Retinal pigment epithelial cell (primary cell): ENCODE data around the gene AKAP8L.
"Not testable (repeated sequence)": the region's sequence is repeated elsewhere in the genome, so short reads cannot be mapped to it uniquely, and the experiment has no call there.

Experiments
- DNase-seq: peaks from one replicate; pipeline ENCODE4 v3.0.0-alpha.2; 2010; ENCODE audit warnings: low read depth
- H3K4me3 ChIP-seq: 2 replicates; pipeline ENCODE4 v1.5.1; 2011; ENCODE audit warnings: mild to moderate bottlenecking, low read length, control low read depth, moderate library complexity
- TF ChIP-seq, protein P1 (sequence below): conservative IDR thresholded peaks from 2 replicates; pipeline ENCODE4 v1.5.1; 2011; ENCODE audit warnings: low read depth, low read length, control low read depth, inconsistent platforms

Gene AKAP8L

DNA sequence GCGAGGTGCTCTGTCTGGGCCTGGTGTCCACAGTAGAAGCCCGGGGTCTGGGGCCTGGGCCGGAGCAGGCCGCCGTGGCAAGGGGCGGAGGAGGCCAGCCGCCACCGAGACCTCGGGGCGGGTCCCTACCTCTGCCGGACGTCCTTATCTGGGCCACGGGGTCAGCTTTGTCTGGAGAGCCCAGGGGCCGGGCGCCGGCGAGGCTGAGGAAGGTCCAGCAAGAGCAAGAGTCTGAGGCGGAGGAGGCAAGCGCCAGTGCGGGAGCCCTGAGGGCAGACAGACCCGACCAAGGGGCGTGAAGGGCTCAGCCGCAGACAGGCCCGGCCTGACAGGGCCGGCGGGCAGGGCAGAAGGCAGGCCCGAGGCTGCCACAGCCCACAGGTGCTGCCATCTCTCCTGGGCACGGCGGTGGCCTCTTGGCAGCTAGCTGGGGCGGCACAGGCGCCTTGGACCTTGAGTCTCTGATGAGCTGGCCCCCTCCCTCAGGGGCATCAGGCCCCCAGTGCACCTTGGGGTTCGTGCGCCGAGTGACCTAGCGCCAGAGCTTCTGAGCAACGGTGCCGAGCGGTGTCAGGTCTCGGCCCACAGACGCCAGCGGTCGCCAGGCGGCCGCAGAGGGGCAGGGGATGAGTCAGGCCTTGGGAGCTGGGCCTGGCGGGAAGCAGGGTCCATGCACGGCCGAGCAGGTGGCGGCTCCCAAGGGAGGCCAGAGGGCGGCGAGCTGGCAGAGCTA lies 20.1 kb downstream of the AKAP8L start:
- TF ChIP-seq, protein P1, sequence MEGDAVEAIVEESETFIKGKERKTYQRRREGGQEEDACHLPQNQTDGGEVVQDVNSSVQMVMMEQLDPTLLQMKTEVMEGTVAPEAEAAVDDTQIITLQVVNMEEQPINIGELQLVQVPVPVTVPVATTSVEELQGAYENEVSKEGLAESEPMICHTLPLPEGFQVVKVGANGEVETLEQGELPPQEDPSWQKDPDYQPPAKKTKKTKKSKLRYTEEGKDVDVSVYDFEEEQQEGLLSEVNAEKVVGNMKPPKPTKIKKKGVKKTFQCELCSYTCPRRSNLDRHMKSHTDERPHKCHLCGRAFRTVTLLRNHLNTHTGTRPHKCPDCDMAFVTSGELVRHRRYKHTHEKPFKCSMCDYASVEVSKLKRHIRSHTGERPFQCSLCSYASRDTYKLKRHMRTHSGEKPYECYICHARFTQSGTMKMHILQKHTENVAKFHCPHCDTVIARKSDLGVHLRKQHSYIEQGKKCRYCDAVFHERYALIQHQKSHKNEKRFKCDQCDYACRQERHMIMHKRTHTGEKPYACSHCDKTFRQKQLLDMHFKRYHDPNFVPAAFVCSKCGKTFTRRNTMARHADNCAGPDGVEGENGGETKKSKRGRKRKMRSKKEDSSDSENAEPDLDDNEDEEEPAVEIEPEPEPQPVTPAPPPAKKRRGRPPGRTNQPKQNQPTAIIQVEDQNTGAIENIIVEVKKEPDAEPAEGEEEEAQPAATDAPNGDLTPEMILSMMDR, result no peak
- DNase-seq, result no peak
- H3K4me3 ChIP-seq, result no peak overlapping the region

DNA sequence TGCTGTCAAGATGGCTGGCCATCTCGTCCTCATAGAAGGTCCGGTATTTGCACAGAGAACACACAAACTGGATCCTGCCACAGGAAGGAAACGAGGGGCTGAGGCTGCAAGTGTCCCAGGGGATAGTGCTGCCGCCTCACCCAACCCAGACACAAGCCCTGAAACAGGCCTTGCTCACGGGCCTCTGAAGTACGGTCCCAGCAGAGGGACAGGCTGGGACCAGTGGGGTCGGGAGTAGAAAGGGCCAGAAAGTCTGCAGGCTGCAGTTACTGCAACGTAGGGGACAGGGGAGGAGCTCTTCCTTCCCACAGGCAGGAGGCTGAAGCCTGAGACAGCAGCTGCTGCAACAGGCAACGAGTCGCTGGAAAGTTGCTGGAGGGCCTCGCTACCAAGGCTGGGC lies 21.0 kb downstream of the AKAP8L start:
- TF ChIP-seq, protein P1, result no peak
- no peak for DNase-seq
- no peak overlapping the region for H3K4me3 ChIP-seq

DNA sequence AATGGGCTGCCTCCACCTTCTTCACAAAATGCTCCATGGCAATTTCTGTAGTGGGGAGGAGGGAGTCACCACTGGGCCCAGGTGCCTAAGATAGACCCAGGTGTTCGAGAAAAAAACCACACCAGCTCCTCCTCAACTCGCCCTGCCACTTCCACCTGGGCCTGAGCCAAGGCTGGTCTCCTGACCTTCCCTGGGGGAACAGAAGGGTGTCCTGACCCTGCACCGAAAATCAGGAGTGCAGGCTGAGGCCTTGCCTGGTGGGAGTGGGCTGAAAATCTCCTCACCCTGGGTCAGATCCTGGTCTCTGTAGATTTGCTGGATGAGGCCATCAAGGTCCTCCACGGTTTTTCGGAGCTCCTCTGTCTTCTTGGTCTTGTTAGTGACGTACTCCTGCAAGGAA lies 21.6 kb downstream of the AKAP8L start:
- DNase-seq, result no peak
- TF ChIP-seq, protein P1, result no peak
- H3K4me3 ChIP-seq, result no peak overlapping the region

DNA sequence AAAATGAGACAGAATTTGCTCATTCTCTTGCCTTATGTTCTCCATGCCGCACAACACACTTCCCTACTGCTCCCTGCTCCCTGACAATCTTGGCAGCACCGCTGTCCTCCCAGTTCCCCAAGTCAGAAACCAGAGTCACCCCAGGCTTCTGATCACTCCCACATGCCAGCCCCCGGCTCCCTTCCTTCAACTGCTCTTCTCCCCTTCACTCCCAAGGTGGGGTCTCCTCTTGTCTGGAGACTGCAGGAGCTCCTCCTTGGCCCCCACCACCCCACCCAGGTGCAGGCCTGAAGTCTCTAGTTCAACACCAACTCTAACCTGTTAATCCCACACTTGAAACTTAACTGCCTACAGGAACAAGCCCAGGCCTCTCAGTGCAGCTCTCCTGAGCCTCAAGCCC lies 22.4 kb downstream of the AKAP8L start:
- TF ChIP-seq, protein P1, result no peak
- no peak overlapping the region for H3K4me3 ChIP-seq
- DNase-seq, result no peak

DNA sequence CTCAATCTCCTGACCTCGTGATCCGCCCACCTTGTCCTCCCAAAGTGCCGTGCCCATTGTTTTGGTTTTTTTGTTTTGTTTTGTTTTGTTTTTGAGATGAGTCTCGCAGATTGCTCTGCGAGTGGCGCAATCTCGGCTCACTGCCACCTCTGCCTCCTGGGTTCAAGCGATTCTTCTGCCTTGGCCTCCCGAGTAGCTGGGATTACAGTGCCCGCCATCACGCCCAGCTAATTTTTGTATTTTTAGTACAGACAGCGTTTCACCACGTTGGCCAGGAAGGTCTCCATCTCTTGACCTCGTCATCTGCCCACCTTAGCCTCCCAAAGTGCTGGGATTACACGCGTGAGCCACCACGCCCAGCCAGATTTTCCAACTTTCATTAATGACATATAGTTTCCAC lies 23.5 kb downstream of the AKAP8L start:
- DNase-seq, H3K4me3 ChIP-seq: not testable (repeated sequence)

DNA sequence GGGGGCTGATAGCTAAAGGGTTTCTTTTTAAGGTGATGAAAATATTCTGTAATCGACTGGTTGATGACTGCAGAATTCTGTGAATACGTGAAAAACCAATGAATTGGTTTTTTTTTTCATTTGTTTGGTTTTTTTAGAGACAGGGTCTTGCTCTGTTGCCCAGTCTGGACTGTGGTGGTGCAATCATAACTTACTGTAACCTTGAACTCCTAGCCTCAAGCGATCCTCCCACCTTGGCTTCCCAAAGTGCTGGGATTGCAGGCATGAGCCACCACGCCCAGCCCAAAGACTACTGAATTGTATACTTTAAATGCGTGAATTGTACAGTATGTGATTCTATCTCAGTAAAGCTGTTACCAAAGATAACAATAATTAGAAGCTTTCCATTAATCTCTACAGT lies 24.4 kb downstream of the AKAP8L start:
- TF ChIP-seq, protein P1, result no peak
- DNase-seq, result no peak
- no peak overlapping the region for H3K4me3 ChIP-seq

DNA sequence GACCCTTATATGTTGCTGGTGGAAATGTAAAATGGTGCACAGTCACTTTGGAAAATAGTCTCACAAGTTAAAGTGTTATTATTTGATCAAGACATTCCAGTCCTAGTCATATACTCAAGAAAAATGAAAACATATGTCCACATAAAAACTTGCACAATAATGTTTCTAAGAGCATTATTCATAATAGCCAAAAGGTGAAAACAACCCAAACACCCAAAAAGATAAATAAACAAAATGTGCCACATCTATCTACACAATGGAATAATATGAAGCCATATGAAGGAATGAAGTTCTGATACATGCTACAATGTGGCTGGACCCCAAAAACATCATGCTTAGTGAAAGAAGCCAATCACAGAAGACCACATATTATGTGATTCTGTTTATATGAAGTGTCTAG lies 24.8 kb downstream of the AKAP8L start:
- TF ChIP-seq, protein P1, result no peak
- no peak overlapping the region for H3K4me3 ChIP-seq
- DNase-seq, result no peak
